LoVo (cell line): ENCODE measurements around the gene METTL9.
"Not testable (repeated sequence)": the region's sequence is repeated elsewhere in the genome, so short reads cannot be mapped to it uniquely, and the experiment has no call there.

Experiments used
- DNase-seq: peaks from one replicate; pipeline ENCODE4 v3.0.0-alpha.2; 2016; ENCODE audit warnings: low spot score

The METTL9 gene

DNA sequence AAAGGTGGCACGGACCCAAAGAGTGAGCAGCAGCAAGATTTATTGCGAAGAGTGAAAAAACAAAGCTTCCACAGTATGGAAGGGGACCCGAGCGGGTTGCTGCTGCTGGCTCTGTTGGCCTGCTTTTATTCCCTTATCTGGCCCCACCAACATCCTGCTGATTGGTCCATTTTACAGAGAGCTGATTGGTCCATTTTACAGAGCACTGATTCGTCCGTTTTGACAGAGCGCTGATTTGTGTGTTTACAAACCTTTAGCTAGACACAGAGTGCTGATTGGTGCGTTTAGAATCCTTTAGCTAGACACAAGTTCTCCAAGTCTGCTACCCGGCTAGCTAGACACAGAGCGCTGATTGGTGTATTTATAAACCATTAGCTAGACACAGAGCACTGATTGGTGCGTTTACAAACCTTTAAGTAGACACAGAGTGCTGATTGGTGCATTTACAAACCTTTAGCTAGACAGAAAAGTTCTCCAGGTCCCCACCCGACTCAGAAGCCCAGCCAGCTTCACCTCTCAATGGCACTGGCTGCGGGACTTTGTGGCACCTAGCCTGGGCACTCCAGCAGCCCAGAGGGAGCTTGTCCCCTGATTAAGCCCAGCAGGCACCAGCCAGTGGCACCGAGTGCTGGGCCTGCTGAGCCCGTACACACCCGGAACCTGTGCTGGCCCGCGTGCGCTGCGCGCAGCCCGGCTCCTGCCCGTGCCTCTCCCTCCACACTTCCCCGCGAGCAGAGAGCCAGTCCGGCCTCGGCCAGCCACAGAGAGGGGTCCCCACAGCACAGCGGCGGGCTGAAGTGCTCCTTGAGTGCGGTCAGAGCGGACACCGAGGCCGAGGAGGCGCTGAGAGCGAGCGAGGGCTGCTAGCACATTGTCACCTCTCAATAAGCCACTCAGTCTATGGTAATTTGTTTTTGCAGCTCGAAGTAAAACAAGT, 37.9 kb downstream of the METTL9 start:
- no peak for DNase-seq

- no peak for DNase-seq
Observed at GRCh38 chr16:21638573-21638975, 39.2 kb downstream of the METTL9 start.

GRCh38 chr16:21639493-21639892, 40.1 kb downstream of the METTL9 start:
- DNase-seq: no peak

GRCh38 chr16:21641916-21642315, 42.5 kb downstream of the METTL9 start:
- DNase-seq: no peak

GRCh38 chr16:21642861-21643260, 43.5 kb downstream of the METTL9 start:
- no peak for DNase-seq

GRCh38 chr16:21643785-21644184, 44.4 kb downstream of the METTL9 start:
- no peak for DNase-seq

- no peak for DNase-seq
Observed at GRCh38 chr16:21644674-21645073, 45.3 kb downstream of the METTL9 start.

- no peak for DNase-seq
Observed at GRCh38 chr16:21645261-21645721, 45.9 kb downstream of the METTL9 start.

GRCh38 chr16:21646091-21646490, 46.7 kb downstream of the METTL9 start:
- no peak for DNase-seq

DNA sequence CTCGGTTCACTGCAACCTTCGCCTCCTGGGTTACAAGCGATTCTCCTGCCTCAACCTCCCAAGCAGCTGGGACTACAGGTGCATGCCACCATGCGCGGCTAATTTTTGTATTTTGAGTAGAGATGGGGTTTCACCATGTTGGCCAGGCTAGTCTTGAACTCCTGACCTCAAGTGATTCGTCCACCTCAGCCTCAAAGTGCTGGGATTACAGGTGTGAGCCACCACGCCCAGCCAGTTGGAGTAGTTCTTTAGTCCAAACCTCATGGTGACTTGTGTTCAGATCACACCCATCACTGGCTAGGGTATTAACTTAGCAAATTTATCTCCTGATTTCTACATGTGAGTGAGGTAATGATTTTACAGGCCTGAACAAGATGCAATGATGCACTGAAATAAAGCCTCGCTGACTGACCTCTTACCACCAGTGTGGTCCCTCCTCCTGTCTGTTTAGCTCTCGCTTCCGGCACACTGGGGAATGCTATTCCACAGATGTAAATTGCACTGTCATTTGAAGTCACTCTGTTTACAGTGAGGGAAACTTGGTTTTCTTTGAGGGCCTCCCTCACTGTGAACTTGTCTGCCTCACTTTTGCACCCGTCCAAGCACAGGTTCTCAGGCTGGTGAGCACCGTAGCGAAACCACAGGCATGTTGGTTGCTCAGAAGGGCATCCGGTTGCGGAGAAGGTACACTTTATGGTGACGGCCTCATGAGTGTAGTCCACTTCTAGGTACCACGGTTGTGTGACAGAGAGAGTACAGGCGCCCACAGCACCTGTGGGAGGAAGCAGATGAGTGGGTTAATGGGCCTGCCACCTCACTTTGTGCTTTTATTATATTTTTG, 47.6 kb downstream of the METTL9 start:
- DNase-seq: no peak

DNA sequence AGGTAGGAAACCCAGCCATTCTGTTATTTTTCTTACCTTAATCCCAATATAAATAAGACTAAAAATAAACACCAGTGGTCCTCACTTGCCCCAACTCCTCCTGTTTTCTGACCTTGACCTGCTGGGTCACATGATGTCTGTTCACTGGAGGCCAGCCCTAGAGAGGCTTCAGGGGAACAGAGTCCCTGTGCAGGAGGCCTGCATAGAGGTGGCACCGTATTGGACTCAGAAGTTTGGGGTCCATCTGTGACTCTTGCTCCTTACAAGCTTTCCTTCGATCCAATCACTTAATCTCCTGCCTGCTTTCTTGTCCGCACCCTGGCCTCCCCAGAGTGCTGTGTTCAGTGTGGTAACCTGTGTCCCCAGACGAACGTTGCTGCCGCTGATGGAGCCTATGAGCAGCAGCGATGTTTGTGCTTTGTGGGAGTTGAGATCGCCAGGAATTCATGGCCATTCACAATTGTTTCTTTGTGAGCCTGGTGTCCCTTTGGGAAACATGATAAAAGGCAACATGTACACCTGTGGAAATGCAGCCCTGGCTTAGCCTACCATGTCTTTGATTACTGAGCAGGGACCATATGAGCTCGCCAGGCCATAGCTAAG, 48.3 kb downstream of the METTL9 start:
- no peak for DNase-seq

- not testable (repeated sequence) for DNase-seq
Observed at GRCh38 chr16:21649826-21650406, 50.5 kb downstream of the METTL9 start.

- no peak for DNase-seq
Observed at GRCh38 chr16:21650521-21650920, 51.1 kb downstream of the METTL9 start.

DNA sequence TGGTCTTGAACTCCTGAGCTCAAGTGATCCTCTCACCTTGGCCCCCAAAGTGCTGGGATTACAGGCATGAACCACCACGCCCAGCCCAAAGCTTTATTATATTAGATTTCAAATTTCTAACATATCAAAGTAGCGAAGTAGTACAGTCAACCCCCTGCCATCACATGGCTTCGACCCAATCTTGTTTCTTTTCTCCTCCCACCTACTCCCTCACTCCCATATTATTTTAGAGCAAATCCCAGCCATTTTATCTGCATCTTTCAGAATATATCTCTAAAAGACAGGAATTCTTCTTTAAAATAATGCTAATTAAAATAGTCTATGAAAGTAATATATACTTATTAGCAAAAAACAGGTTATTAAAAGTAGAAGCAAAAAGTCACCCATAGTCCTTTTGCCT, 52.1 kb downstream of the METTL9 start:
- no peak for DNase-seq

GRCh38 chr16:21652453-21652852, 53.1 kb downstream of the METTL9 start, which contains the start of gene IGSF6:
Gene IGSF6 (minus strand): TSS chr16:21652608. CDS start chr16:21652598, 10 bp downstream.
- DNase-seq: no peak

GRCh38 chr16:21653571-21653970, 54.2 kb downstream of the METTL9 start:
- no peak for DNase-seq

- no peak for DNase-seq
Observed at GRCh38 chr16:21654466-21654865, 55.1 kb downstream of the METTL9 start.

DNA sequence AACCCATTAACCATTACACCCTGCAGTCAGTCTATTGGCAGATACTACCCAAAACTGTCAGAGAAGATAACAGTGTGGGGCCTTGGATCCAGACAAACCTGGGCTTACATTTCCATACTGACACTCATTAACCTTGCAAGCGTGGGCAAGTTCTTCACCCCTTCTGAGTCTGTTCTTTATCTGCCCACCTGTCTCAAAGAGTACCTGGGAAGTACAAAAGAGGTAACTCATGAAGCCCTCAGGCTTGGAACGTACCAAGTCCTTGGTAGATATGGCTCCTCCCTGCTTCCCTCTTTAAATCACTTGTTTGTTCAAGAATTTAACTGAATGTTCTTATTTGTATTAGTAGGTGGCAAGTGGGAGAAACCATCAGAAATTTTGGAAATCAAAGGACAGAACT, 55.5 kb downstream of the METTL9 start:
- DNase-seq: no peak

DNA sequence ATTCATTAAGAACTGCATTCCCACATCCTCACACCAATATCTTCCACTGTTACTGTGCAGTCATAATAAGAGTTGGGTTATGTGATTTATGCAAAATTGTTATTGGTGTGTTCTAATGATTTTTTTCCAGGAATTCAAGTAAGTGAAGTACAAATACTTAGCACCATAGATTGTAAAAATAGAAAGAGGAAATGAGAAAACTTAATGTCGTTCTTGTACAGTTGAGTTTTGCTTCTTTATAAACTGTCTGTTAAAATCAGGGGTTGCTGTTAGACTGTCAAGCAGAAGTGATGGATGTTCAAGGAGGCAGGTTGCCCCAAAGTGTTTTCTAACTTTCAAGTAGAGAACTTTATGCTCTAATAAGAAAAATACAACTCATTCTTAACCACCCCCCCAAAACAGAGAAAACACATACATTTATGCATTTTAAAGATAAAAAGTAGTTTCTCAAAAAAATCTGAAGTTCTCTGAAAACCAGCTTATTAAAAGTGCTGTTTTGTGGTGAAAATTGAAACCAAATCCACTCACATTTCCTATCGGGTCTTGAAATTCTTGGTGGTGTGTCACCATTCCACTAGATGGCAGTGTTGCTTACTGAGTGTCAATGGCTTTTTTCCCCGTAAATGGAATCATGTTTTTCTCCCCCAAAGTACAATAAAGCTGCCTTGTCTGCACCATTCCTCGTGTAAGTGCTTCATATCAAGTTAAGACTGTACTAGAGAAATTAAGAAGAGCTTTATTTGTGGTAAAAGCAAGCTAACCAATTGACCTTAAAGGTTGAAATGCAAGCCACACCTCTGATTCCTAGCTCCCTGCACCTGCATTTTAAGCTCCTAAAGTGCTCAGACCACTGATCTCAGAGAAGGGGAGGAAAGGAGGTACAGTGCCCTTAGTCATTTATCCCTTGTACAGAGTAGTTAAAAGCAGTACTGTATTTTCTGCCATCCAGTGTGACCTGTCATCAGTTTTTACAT, 57.7 kb downstream of the METTL9 start:
- DNase-seq: peak; percentile 66

DNA sequence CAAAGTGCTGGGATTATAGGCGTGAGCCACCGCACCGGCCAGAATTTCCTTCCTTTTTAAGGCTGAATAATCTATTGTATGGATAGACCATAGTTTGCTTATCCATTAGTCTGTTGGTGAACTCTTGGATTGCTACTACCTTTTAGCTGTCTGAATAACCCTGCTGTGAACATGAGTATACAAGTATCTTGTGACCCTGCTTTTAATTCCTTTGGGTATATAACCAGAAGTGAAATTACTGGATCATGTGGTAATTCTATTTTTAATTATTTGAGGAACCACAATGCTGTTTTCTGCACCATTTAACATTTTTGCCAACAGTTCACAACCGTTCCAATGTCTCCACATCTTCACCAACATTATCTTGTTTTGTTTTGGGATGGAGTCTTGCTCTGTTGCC, 59.7 kb downstream of the METTL9 start:
- no peak for DNase-seq
